Choroid plexus epithelial cell (primary cell): ENCODE results near the gene TPSG1.

Experiments used
- DNase-seq: peaks from one replicate; pipeline ENCODE4 v3.0.0-alpha.2; 2010; ENCODE audit warnings: low read depth
- H3K4me3 ChIP-seq: 2 replicates; pipeline ENCODE4 v1.5.1; 2011; ENCODE audit warnings: low read depth, mild to moderate bottlenecking, control low read depth, low read length, moderate library complexity
- CTCF ChIP-seq: conservative IDR thresholded peaks from 2 replicates; pipeline ENCODE4 v1.5.1; 2011; ENCODE audit warnings: low read depth, mild to moderate bottlenecking, control low read depth, inconsistent platforms, low read length, moderate library complexity

The TPSG1 gene

GRCh38 chr16:1214719-1215118 is 10.3 kb downstream of the TPSG1 start:
- H3K4me3 ChIP-seq = no peak overlapping the region
- no peak for DNase-seq
- TF ChIP-seq CTCF = no peak

GRCh38 chr16:1213796-1214372 is 11.2 kb downstream of the TPSG1 start:
- no peak for DNase-seq
- H3K4me3 ChIP-seq = no peak overlapping the region
- no peak for TF ChIP-seq CTCF

GRCh38 chr16:1213231-1213630 is 11.8 kb downstream of the TPSG1 start:
- H3K4me3 ChIP-seq = no peak overlapping the region
- DNase-seq = no peak
- TF ChIP-seq CTCF = no peak

GRCh38 chr16:1212616-1213194 is 12.4 kb downstream of the TPSG1 start:
- TF ChIP-seq CTCF = no peak
- no peak for DNase-seq
- H3K4me3 ChIP-seq = no peak overlapping the region

GRCh38 chr16:1211451-1212268 is 13.4 kb downstream of the TPSG1 start:
- DNase-seq = no peak
- no peak overlapping the region for H3K4me3 ChIP-seq
- TF ChIP-seq CTCF = no peak

- no peak for DNase-seq
- TF ChIP-seq CTCF = no peak
- no peak overlapping the region for H3K4me3 ChIP-seq
Observed at GRCh38 chr16:1210461-1210860, 14.6 kb downstream of the TPSG1 start.
